HCT116 (cell line): ENCODE data around the gene CLDN3. TPM values are rescaled to one million over a fixed set of nuclear protein-coding genes. Genes with fewer than 3 reads are reported as not detected.

Experiments
- ATAC-seq: fragments of 200-7000 bp; cut with Tn5 transposase; 2 replicates; pipeline ENCODE4 v1.9.1; 2020; ENCODE audit warnings: mild to moderate bottlenecking, moderate library complexity
- BruUV-seq: library from RNA; stranded (reverse); fragments of 400-500 nt; replicated peaks from 2 replicates; lab custom pipeline; 2021; lab: Mats Ljungman, UMichigan
- CTCF ChIA-PET: fragments of 300-600 bp; sonication (Branson Sonifier 250); formaldehyde crosslinking; loops from one replicate; lab custom pipeline; 2021; ENCODE audit warnings: antibody characterized with exemption; lab: Charles Lee
- POLR2A ChIA-PET: fragments of 300-600, 350-600 bp; sonication (Branson Sonifier 250); formaldehyde crosslinking; loops from one replicate; lab custom pipeline; 2021; ENCODE audit warnings: antibody characterized with exemption; lab: Charles Lee
- RAD21 ChIA-PET, 2 experiments: fragments of 300-600 bp; sonication (Branson Sonifier 250); formaldehyde crosslinking; loops; one replicate each; lab custom pipeline; 2023; ENCODE audit warnings: low total read pairs in 2 of 2; ENCODE audit not compliant: uncharacterized antibody in 2 of 2, unreplicated experiment in 2 of 2, low non-redundant PET in 1 of 2; lab: Charles Lee
- DNase-seq: peaks from one replicate; pipeline ENCODE4 v3.0.0-alpha.2; 2010; ENCODE audit warnings: low read depth, low spot score
- H2AFZ ChIP-seq: fragments of 200-600 bp; shearing (Covaris generic), sonication (generic); 2 replicates; pipeline ENCODE4 v1.6.1; 2017; ENCODE audit warnings: low read depth, mixed run types, mixed read lengths, antibody characterized with exemption, low read length; ENCODE audit not compliant: poor library complexity, severe bottlenecking
- H3K27ac ChIP-seq: 2 replicates; pipeline ENCODE4 v1.5.1; 2012; ENCODE audit warnings: low read depth, low read length
- H3K27me3 ChIP-seq: fragments of 200-600 bp; sonication (generic); 2 replicates; pipeline ENCODE4 v1.6.1; 2016; ENCODE audit warnings: mixed run types, low read length, mixed read lengths; ENCODE audit not compliant: insufficient read depth
- H3K36me3 ChIP-seq, 2 experiments: fragments of 200-500 bp in 1 of 2; fragments of 200-600 bp in 1 of 2; sonication (Bioruptor generic) in 1 of 2; sonication (generic) in 1 of 2; 2 replicates each; pipeline versions ENCODE4 v1.5.1 to v1.6.1; 2014 to 2016; ENCODE audit warnings: low read length in 2 of 2, inconsistent platforms in 1 of 2, mixed read lengths in 1 of 2, mixed run types in 1 of 2; ENCODE audit not compliant: insufficient read depth in 2 of 2, control insufficient read depth in 1 of 2
- H3K4me1 ChIP-seq, 2 experiments: fragments of 200-600 bp in 1 of 2; sonication (generic) in 1 of 2; 2 replicates each; pipeline versions ENCODE4 v1.5.1 to v1.6.1; 2012 to 2017; ENCODE audit warnings: low read length in 2 of 2, inconsistent platforms in 1 of 2, mild to moderate bottlenecking in 1 of 2, mixed read lengths in 1 of 2, mixed run types in 1 of 2, moderate library complexity in 1 of 2; ENCODE audit not compliant: insufficient read depth in 2 of 2, control insufficient read depth in 1 of 2
- H3K4me2 ChIP-seq: fragments of 200-600 bp; sonication (generic); 2 replicates; pipeline ENCODE4 v1.6.1; 2017; ENCODE audit warnings: mixed run types, low read length, mixed read lengths
- H3K4me3 ChIP-seq, 2 experiments: fragments of 200-600 bp in 1 of 2; sonication (generic) in 1 of 2; replicated peaks in 1 of 2; 2 replicates each; pipeline ENCODE4 v1.5.1; 2011 to 2016; ENCODE audit warnings: low read length in 2 of 2, control low read depth in 1 of 2, low read depth in 1 of 2, mild to moderate bottlenecking in 1 of 2, mixed read lengths in 1 of 2, mixed run types in 1 of 2
- H3K79me2 ChIP-seq: fragments of 200-600 bp; sonication (generic); 2 replicates; pipeline ENCODE4 v1.6.1; 2017; ENCODE audit warnings: mild to moderate bottlenecking, mixed run types, low read length, moderate library complexity, mixed read lengths; ENCODE audit not compliant: insufficient read depth
- H3K9ac ChIP-seq: fragments of 200-600 bp; sonication (generic); 2 replicates; pipeline ENCODE4 v1.6.1; 2016; ENCODE audit warnings: low read length, mixed read lengths
- H3K9me2 ChIP-seq: fragments of 200-600 bp; sonication (generic), shearing (Covaris generic); 2 replicates; pipeline ENCODE4 v1.6.1; 2017; ENCODE audit warnings: mixed run types, mild to moderate bottlenecking, moderate library complexity; ENCODE audit not compliant: insufficient read depth
- H3K9me3 ChIP-seq, 2 experiments: fragments of 200-500 bp in 1 of 2; fragments of 200-600 bp in 1 of 2; sonication (Bioruptor generic) in 1 of 2; sonication (generic) in 1 of 2; 2 replicates each; pipeline ENCODE4 v1.6.1; 2014 to 2017; ENCODE audit warnings: low read length in 2 of 2, mixed read lengths in 2 of 2, inconsistent platforms in 1 of 2, low read depth in 1 of 2, mild to moderate bottlenecking in 1 of 2, mixed run types in 1 of 2, moderate library complexity in 1 of 2; ENCODE audit not compliant: control insufficient read depth in 1 of 2, insufficient read depth in 1 of 2
- H4K20me1 ChIP-seq: fragments of 200-600 bp; sonication (generic), shearing (Covaris generic); 2 replicates; pipeline ENCODE4 v1.6.1; 2017; ENCODE audit warnings: mixed run types, mild to moderate bottlenecking, moderate library complexity; ENCODE audit not compliant: insufficient read depth
- CEBPB ChIP-seq: IDR thresholded peaks from 2 replicates; pipeline ENCODE4 v1.6.1; 2012; ENCODE audit warnings: low read depth
- EGR1 ChIP-seq: IDR thresholded peaks from 2 replicates; pipeline ENCODE4 v1.6.1; 2012; ENCODE audit warnings: low read depth
- ELF1 ChIP-seq: IDR thresholded peaks from 2 replicates; pipeline ENCODE4 v1.6.1; 2012; ENCODE audit warnings: low read depth, borderline replicate concordance
- EZH2 ChIP-seq: fragments of 200-600 bp; sonication (generic); IDR thresholded peaks from 2 replicates; pipeline ENCODE4 v1.6.1; 2017; ENCODE audit warnings: antibody characterized with exemption, mixed run types
- FOSL1 ChIP-seq: IDR thresholded peaks from 2 replicates; pipeline ENCODE4 v1.6.1; 2012; ENCODE audit warnings: low read depth
- POLR2A ChIP-seq: IDR thresholded peaks from 2 replicates; pipeline ENCODE4 v1.7.0; 2011; ENCODE audit warnings: borderline replicate concordance; ENCODE audit not compliant: insufficient read depth, insufficient read length; ENCODE audit errors: extremely low read depth
- POLR2AphosphoS5 ChIP-seq: IDR thresholded peaks from 2 replicates; pipeline ENCODE4 v1.6.1; 2011; ENCODE audit warnings: mild to moderate bottlenecking, low read depth, low read length, moderate library complexity
- RAD21 ChIP-seq: IDR thresholded peaks from 2 replicates; pipeline ENCODE4 v1.6.1; 2012; ENCODE audit warnings: low read depth, mild to moderate bottlenecking
- SP1 ChIP-seq: IDR thresholded peaks from 2 replicates; pipeline ENCODE4 v1.6.1; 2012; ENCODE audit warnings: low read depth
- SRF ChIP-seq: IDR thresholded peaks from 2 replicates; pipeline ENCODE4 v1.6.1; 2012; ENCODE audit warnings: low read depth
- TCF7L2 ChIP-seq: IDR thresholded peaks from 2 replicates; pipeline ENCODE4 v1.7.0; 2011; ENCODE audit warnings: borderline replicate concordance, inconsistent platforms; ENCODE audit not compliant: insufficient read depth, insufficient read length; ENCODE audit errors: extremely low read depth
- YY1 ChIP-seq: IDR thresholded peaks from 2 replicates; pipeline ENCODE4 v1.6.1; 2011; ENCODE audit warnings: low read length, low read depth, moderate library complexity, mild to moderate bottlenecking; ENCODE audit not compliant: insufficient replicate concordance; ENCODE audit errors: extremely low read depth
- ZFX ChIP-seq: fragments of 450-650 bp; IDR thresholded peaks from 2 replicates; pipeline ENCODE4 v1.6.1; 2017
- ZNF274 ChIP-seq: fragments of 200-500 bp; sonication (Bioruptor generic); IDR thresholded peaks from 2 replicates; pipeline ENCODE4 v1.6.1; 2014; ENCODE audit warnings: mild to moderate bottlenecking, low read depth, low read length, inconsistent platforms
- intact Hi-C: fragments of 100-400 bp; cut with micrococcal nuclease; formaldehyde crosslinking; loops from 2 replicates; pipeline ENCODE4 v1.10.0; 2022
- total RNA-seq: library from RNA; stranded (reverse); gene quantifications from one replicate; pipeline ENCODE4 v1.2.1, GENCODE V29; 2021; ENCODE audit not compliant: unreplicated experiment
- TF ChIP-seq, protein P1 (sequence below): IDR thresholded peaks from 2 replicates; pipeline ENCODE4 v1.6.1; 2011; ENCODE audit warnings: mild to moderate bottlenecking, low read length, moderate library complexity; ENCODE audit not compliant: insufficient replicate concordance; ENCODE audit errors: extremely low read depth
- TF ChIP-seq, protein P2 (sequence below): IDR thresholded peaks from 2 replicates; pipeline ENCODE4 v1.6.1; 2012
- TF ChIP-seq, protein P3 (sequence below): IDR thresholded peaks from 2 replicates; pipeline ENCODE4 v1.6.1; 2012

CLDN3 gene
- total RNA-seq, 1 experiment from 2014 or later, result 19.2 TPM

DNA sequence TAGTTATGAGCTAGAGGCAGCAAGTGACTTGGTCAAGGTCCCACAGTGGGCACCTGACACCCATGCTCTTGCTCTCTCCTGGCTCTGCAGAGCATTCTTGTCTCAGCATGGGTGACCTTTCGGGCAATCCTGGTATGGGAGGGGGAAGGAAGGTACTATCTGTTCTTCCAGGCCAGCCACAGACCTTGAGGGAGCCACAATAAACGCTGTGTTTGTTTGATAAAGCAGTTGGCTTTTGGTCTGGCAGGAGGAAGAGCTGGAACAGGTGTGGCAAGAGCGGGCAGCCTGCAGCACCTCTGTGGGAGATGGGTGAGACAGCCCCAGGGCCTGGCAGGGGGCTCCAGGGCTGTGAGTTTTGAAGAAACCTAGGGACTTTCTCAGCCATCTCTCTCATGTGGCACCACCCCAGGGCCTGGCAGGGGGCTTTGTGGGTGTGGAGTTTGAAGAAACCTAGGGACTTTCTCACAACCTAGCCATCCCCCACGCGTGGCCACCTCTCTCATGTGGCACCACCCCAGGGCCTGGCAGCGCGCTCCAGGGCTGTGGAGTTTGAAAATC lies 11.4 kb downstream of the CLDN3 start:
- Histone ChIP-seq H4K20me1 (no peaks in the 10 kb centered on the region), H2AFZ (no peak overlapping the region), H3K4me1 (peaks cover 6 to 14% of the 10 kb centered on the region in 2 experiments; a peak in 3 of 4 replicates), H3K27me3 (no peaks in the 10 kb centered on the region), H3K9me2 (no peaks in the 10 kb centered on the region), H3K79me2 (no peaks in the 10 kb centered on the region), H3K9me3 (no peaks in the 10 kb centered on the region), H3K4me3 (no peak overlapping the region), H3K36me3 (no peaks in the 10 kb centered on the region), H3K9ac (no peak overlapping the region), H3K4me2 (no peak overlapping the region), H3K27ac (no peak overlapping the region)
- TF ChIP-seq, protein P1, sequence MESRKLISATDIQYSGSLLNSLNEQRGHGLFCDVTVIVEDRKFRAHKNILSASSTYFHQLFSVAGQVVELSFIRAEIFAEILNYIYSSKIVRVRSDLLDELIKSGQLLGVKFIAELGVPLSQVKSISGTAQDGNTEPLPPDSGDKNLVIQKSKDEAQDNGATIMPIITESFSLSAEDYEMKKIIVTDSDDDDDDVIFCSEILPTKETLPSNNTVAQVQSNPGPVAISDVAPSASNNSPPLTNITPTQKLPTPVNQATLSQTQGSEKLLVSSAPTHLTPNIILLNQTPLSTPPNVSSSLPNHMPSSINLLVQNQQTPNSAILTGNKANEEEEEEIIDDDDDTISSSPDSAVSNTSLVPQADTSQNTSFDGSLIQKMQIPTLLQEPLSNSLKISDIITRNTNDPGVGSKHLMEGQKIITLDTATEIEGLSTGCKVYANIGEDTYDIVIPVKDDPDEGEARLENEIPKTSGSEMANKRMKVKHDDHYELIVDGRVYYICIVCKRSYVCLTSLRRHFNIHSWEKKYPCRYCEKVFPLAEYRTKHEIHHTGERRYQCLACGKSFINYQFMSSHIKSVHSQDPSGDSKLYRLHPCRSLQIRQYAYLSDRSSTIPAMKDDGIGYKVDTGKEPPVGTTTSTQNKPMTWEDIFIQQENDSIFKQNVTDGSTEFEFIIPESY, result no peak
- TF ChIP-seq, protein P2, sequence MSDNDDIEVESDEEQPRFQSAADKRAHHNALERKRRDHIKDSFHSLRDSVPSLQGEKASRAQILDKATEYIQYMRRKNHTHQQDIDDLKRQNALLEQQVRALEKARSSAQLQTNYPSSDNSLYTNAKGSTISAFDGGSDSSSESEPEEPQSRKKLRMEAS, result no peak
- TF ChIP-seq POLR2AphosphoS5 (no peak), FOSL1 (no peak), YY1 (no peak), SRF (no peak), ZFX (no peak), POLR2A (no peak), TCF7L2 (no peak), CEBPB (no peak), EZH2 (no peak), EGR1 (no peak), ZNF274 (no peak), SP1 (no peak), ELF1 (no peak), RAD21 (no peak)
- TF ChIP-seq, protein P3, sequence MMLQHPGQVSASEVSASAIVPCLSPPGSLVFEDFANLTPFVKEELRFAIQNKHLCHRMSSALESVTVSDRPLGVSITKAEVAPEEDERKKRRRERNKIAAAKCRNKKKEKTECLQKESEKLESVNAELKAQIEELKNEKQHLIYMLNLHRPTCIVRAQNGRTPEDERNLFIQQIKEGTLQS, result no peak
- no peak for ATAC-seq
- BruUV-seq, result no TSS peak
- DNase-seq, result no peak
- ChIA-PET RAD21 (no interaction called here), CTCF (no interaction called here), POLR2A (no interaction called here)
- intact Hi-C loops, result no loop called here
